SIG-M5 treated with dmso at 0.1 percent for 504 hours (cell line): ENCODE measurements around the gene SLC27A2.

ENCODE experiments used
- DNase-seq: peaks from one replicate; lab custom pipeline; 2025; ENCODE audit not compliant: unreplicated experiment; lab: John Stamatoyannopoulos, UW

SLC27A2 gene

DNA sequence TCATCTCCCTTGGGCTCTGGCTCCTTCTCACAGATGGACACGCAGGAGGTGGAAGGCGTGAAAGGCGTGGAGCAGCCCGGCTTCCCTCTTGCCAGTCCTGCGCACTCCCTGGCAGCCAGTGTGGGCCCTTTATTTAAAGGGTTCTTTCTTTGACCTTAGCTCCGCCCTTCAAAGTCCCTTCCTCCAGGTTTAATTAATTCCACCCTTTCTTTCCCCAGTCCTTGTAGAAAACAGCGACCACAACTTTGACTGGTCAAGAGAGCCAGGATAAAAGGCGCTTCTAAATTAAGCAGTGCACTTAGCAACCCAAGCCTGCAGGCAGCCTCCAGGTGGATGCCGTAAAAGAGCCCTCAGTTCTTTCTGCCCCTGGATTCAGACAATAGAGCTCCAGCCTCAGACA lies 83.6 kb downstream of the SLC27A2 start, which contains the start of gene HDC:
Gene HDC (minus strand): TSS at position 107 of the 400 bp plus-strand sequence. CDS start 103 bp downstream, at position 4.
- no peak for DNase-seq

DNA sequence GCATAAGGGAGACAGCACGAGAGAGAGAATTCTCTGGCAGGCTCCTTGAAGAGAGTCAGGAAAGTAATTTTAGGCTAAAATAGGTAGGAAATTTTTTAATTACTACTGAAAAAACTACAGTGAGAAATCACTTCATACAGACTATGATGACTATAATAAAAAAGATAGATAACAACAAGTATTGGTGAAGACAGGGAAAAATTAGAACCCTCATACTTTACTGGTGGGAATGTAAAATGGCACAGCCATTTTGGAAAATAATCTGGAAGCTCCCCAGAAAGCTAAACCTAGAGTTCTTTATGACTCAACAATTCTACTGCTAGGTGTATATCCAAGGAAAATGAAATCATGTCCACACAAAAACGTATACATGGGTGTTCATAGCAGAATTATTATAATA lies 85.6 kb downstream of the SLC27A2 start:
- DNase-seq = no peak

DNA sequence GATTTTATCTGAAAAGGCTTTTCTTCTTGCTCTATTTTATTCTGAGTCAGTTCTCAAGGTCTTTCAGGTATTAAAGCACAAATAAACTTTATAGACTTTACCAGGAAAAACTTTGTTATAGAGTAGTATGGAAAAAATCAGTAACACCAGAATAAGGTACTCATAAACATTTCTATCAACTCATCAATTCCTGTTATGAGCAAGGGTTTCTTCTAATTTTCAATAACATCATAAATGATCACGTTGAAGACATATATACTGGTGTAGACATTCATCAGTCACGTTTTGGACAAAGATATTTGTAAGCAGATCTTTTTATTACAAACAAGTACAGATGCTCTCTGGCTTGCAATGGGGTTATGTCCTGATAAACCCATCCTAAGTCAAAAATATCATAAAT lies 93.1 kb downstream of the SLC27A2 start:
- no peak for DNase-seq

DNA sequence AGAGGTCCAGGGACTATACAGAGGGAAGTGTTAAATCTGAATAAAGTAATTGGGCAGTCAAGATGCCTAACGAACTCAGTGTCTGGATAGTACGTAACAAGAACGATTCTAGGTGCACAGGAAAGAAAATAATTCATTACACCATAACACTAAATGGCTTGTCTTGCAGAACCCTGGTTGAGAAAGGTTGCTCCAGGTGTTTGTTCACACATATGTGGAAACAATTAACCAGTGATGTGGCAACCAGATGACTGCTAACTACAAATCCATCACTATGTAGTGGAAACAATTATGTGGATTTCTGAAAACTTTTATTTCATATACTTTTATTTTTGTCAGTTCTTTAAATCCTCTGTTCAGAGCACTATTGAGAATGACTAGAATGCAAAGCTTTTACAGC lies 93.9 kb downstream of the SLC27A2 start:
- DNase-seq = no peak

DNA sequence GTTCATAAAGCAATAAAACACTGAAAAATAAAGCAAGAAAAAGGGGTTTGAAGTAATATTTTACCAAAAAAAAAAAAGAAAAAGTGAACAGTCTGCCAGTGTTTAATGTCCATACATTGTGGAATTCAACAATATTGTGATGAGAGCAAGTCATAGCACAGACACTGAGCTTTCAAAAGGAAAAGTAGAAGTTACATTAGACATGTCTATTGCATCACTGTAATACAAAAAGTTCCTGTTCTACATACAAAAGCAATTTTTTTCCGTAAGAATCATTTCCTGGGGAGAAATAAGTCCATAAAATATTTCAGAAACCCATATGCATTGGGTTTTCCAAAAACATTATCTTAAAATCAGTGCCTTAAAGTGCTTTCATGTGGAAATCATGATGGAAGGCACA lies 95.4 kb downstream of the SLC27A2 start:
- DNase-seq = no peak

DNA sequence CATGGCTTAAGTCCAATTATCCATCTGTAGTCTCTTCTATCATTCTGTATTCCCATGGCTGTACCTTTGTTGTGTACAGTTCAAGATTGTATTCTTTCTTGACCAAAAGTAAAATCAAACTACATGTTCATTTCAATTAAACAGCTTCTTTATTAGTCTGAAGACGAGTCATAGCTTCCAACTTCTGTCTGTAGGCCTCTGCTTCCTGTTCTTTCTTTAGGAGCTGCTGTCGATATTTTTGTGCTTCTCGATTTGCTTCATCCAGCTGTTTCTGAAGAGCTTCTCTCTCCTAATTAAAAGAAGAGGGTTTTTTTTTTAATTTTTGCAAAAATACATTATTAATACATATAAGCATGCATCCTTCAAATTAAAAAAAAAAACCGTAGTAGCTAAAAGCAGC lies 96.5 kb downstream of the SLC27A2 start:
- peak; percentile 47 for DNase-seq

DNA sequence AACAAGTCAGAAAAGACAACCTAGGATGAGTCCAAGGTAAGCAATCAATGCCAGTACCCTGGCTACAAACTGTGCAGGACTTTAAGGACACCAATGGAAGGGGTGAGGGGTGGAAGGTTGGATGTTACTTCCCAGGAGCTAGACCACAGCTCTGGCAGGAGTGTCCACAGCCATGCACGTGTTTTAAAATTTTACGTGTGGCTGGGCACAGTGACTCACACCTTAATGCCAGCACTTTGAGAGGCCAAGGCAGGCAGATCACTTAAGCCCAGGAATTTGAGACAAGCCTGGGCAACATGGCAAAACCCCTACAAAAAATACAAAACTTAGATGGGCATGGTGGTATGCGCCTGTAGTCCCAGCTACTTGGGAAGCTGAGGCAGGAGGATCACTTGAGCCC lies 98.3 kb downstream of the SLC27A2 start:
- DNase-seq = no peak

DNA sequence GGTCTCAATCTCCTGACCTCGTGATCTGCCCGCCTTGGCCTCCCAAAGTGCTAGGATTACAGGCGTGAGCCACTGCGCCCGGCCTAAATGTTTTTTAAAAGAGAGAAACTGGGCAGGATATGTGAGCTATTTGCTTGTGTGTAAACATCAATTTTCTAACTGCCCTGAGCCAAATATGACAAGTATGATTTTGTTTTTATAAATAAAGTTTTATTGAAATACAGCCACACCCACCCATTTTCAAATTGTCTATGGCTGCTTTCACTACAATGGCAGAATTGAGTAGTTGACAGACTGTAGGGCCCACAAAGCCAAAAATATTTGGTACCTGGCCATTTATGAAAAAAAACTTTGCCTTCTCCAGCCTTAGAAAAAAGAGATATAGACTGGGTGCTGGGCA lies 99.4 kb downstream of the SLC27A2 start:
- DNase-seq = no peak
